Neural cell (in vitro differentiated cells): ENCODE measurements around the gene PUM2. TPM values are rescaled to one million over a fixed set of nuclear protein-coding genes. Genes with fewer than 3 reads are reported as not detected.
"Not testable (repeated sequence)": the region's sequence is repeated elsewhere in the genome, so short reads cannot be mapped to it uniquely, and the experiment has no call there.

ENCODE experiments used
- H2AFZ ChIP-seq: fragments of 200-600, 300-800 bp; sonication (generic), shearing (Covaris generic); 2 replicates; pipeline ENCODE4 v1.6.0; 2014; ENCODE audit warnings: low read depth, mild to moderate bottlenecking, antibody characterized with exemption, low read length, moderate library complexity
- H3F3A ChIP-seq: fragments of 200-600 bp; shearing (Covaris generic); 2 replicates; pipeline ENCODE4 v1.6.1; 2016; ENCODE audit warnings: mild to moderate bottlenecking, moderate library complexity, mixed read lengths, antibody characterized with exemption, low read length; ENCODE audit not compliant: insufficient read depth, poor library complexity, severe bottlenecking
- H3K27ac ChIP-seq: fragments of 200-600, 300-800 bp; sonication (generic), shearing (Covaris generic); 2 replicates; pipeline ENCODE4 v1.5.1; 2014; ENCODE audit warnings: mild to moderate bottlenecking, low read length, moderate library complexity
- H3K27me3 ChIP-seq: fragments of 300-800, 200-600 bp; sonication (generic), shearing (Covaris generic); 2 replicates; pipeline ENCODE4 v1.6.0; 2014; ENCODE audit warnings: mild to moderate bottlenecking, low read depth, low read length, moderate library complexity; ENCODE audit not compliant: insufficient read depth
- H3K36me3 ChIP-seq: fragments of 300-800, 200-600 bp; sonication (generic), shearing (Covaris generic); 2 replicates; pipeline ENCODE4 v1.5.1; 2014; ENCODE audit warnings: mild to moderate bottlenecking, antibody characterized with exemption, low read length, moderate library complexity; ENCODE audit not compliant: insufficient read depth
- H3K4me2 ChIP-seq: fragments of 300-800, 200-600 bp; sonication (generic), shearing (Covaris generic); 2 replicates; pipeline ENCODE4 v1.6.0; 2014; ENCODE audit warnings: mild to moderate bottlenecking, low read length
- H3K4me3 ChIP-seq: fragments of 300-800, 200-600 bp; sonication (generic), shearing (Covaris generic); 2 replicates; pipeline ENCODE4 v1.5.1; 2014; ENCODE audit warnings: mild to moderate bottlenecking, low read length, moderate library complexity
- H3K79me2 ChIP-seq: fragments of 200-600 bp; shearing (Covaris generic); replicated peaks from 2 replicates; pipeline ENCODE4 v1.6.0; 2014; ENCODE audit warnings: mild to moderate bottlenecking, low read length, moderate library complexity; ENCODE audit not compliant: insufficient read depth
- H3K9ac ChIP-seq: fragments of 300-800, 200-600 bp; sonication (generic), shearing (Covaris generic); 2 replicates; pipeline ENCODE4 v1.6.1; 2016; ENCODE audit warnings: mild to moderate bottlenecking, low read length, mixed read lengths
- H3K9me2 ChIP-seq: fragments of 200-600 bp; shearing (Covaris generic); 2 replicates; pipeline ENCODE4 v1.6.1; 2016; ENCODE audit warnings: mild to moderate bottlenecking, low read length, mixed read lengths; ENCODE audit not compliant: insufficient read depth
- H3K9me3 ChIP-seq: fragments of 200-600, 300-800 bp; sonication (generic), shearing (Covaris generic); 2 replicates; pipeline ENCODE4 v1.6.1; 2016; ENCODE audit warnings: mild to moderate bottlenecking, mixed run types, low read length, moderate library complexity, mixed read lengths
- H4K20me1 ChIP-seq: fragments of 200-600 bp; shearing (Covaris generic); 2 replicates; pipeline ENCODE4 v1.6.1; 2016; ENCODE audit warnings: mild to moderate bottlenecking, mixed run types; ENCODE audit not compliant: insufficient read depth
- EZH2 ChIP-seq: fragments of 200-600, 300-800 bp; shearing (Covaris generic), sonication (generic); IDR thresholded peaks from 2 replicates; pipeline ENCODE4 v1.6.1; 2014; ENCODE audit warnings: antibody characterized with exemption, low read length, borderline replicate concordance, mild to moderate bottlenecking; ENCODE audit not compliant: insufficient read depth, poor library complexity, severe bottlenecking
- MXI1 ChIP-seq: fragments of 450-650 bp; conservative IDR thresholded peaks from 2 replicates; pipeline ENCODE4 v1.6.1; 2014; ENCODE audit warnings: antibody characterized with exemption, mild to moderate bottlenecking; ENCODE audit not compliant: poor library complexity, severe bottlenecking
- POLR2AphosphoS5 ChIP-seq: IDR thresholded peaks from 2 replicates; pipeline ENCODE4 v1.6.1; 2012
- RAD21 ChIP-seq: fragments of 450-650 bp; conservative IDR thresholded peaks from 2 replicates; pipeline ENCODE4 v1.6.1; 2014; ENCODE audit warnings: antibody characterized with exemption, mild to moderate bottlenecking, moderate library complexity
- SMC3 ChIP-seq: fragments of 450-650 bp; conservative IDR thresholded peaks from 2 replicates; pipeline ENCODE4 v1.6.1; 2014; ENCODE audit warnings: antibody characterized with exemption, mild to moderate bottlenecking, moderate library complexity; ENCODE audit not compliant: poor library complexity
- TAF1 ChIP-seq: IDR thresholded peaks from 2 replicates; pipeline ENCODE4 v1.6.1; 2012; ENCODE audit warnings: low read depth
- polyA plus RNA-seq: library from polyadenylated mRNA; depleted of rRNA; stranded (reverse); fragments of >200 nt; gene quantifications from 2 replicates; pipeline ENCODE4 v1.2.3, GENCODE V29; 2014
- TF ChIP-seq, protein P1 (sequence below): fragments of 450-650 bp; IDR thresholded peaks from 2 replicates; pipeline ENCODE4 v1.5.1; 2014; ENCODE audit warnings: antibody characterized with exemption, mild to moderate bottlenecking, moderate library complexity; ENCODE audit not compliant: poor library complexity, severe bottlenecking
- TF ChIP-seq, protein P2 (sequence below): IDR thresholded peaks from 2 replicates; pipeline ENCODE4 v1.6.1; 2012; ENCODE audit warnings: borderline replicate concordance

PUM2 gene
- polyA plus RNA-seq, 1 donor from 2014 or later = 37.0 TPM

DNA sequence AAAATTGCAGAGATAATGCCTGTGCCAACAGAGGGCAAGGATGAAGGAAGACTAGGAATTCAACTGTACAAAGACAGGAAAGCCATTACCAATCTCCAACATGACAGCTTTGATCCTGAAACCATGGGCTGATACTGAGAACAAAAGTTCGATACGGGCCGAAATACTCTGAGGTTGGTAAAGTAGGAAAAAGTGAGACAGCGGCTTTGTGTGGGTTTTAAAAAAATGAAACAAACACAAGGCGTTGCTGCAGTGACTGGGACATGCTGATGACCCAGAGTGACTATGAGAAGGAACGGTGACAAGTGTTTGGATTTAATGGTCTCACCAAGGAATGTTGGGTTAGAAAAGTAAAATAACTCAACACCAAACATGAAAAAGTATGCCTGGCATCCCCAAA, 101.5 kb downstream of the PUM2 start:
- Histone ChIP-seq H3K36me3 (peaks cover 13% of the 10 kb centered on the region), H3K27ac (no peak overlapping the region), H3K27me3 (no peaks in the 10 kb centered on the region)

DNA sequence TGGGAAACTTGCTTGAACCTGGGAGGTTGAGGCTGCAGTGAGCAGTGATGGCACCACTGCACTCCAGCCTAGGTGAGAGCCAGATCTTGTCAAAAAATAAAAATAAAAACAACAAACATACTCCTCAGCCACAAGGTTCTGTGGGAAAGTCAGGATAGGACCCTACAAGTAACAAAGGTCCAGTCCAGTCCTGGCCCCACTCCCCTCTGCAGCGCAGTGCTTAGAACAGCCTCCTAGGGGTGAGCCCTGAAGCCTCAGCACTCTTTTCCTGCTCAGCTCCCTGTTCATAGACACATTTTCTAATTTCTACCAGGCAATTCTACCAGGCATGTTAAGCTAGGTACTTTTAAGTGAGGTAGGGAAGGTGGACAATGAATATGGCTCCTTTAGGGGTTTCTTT, 103.6 kb downstream of the PUM2 start:
- no peak overlapping the region for H3K27ac ChIP-seq
- no peaks in the 10 kb centered on the region for H3K27me3 ChIP-seq
- peaks cover 11% of the 10 kb centered on the region for H3K36me3 ChIP-seq
- no peaks in the 10 kb centered on the region for H3F3A ChIP-seq
- no peaks in the 10 kb centered on the region for H3K9me3 ChIP-seq
- no peak overlapping the region for H3K9ac ChIP-seq
- H3K4me3 ChIP-seq = no peak overlapping the region
- H3K9me2 ChIP-seq = no peaks in the 10 kb centered on the region
- no peak overlapping the region for H3K4me2 ChIP-seq
- H3K79me2 ChIP-seq = no peaks in the 10 kb centered on the region
- no peak overlapping the region for H2AFZ ChIP-seq
- peak; percentile 11 for TF ChIP-seq POLR2AphosphoS5
- no peak for TF ChIP-seq MXI1
- TF ChIP-seq SMC3 = no peak
- no peak for TF ChIP-seq RAD21
- TF ChIP-seq TAF1 = no peak
- TF ChIP-seq, protein P1, sequence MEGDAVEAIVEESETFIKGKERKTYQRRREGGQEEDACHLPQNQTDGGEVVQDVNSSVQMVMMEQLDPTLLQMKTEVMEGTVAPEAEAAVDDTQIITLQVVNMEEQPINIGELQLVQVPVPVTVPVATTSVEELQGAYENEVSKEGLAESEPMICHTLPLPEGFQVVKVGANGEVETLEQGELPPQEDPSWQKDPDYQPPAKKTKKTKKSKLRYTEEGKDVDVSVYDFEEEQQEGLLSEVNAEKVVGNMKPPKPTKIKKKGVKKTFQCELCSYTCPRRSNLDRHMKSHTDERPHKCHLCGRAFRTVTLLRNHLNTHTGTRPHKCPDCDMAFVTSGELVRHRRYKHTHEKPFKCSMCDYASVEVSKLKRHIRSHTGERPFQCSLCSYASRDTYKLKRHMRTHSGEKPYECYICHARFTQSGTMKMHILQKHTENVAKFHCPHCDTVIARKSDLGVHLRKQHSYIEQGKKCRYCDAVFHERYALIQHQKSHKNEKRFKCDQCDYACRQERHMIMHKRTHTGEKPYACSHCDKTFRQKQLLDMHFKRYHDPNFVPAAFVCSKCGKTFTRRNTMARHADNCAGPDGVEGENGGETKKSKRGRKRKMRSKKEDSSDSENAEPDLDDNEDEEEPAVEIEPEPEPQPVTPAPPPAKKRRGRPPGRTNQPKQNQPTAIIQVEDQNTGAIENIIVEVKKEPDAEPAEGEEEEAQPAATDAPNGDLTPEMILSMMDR = no peak
- no peaks in the 10 kb centered on the region for H4K20me1 ChIP-seq

More for the DNA sequence above, 101.5 kb downstream of the PUM2 start:
- no peak overlapping the region for H3K4me3 ChIP-seq
- no peaks in the 10 kb centered on the region for H3K9me2 ChIP-seq
- H2AFZ ChIP-seq = no peak overlapping the region
- H3K9me3 ChIP-seq = no peaks in the 10 kb centered on the region
- H3K9ac ChIP-seq = no peak overlapping the region
- no peaks in the 10 kb centered on the region for H3K79me2 ChIP-seq
- H3F3A ChIP-seq = no peaks in the 10 kb centered on the region
- TF ChIP-seq POLR2AphosphoS5 (no peak), MXI1 (no peak), RAD21 (no peak), SMC3 (no peak), EZH2 (no peak), TAF1 (no peak)
- TF ChIP-seq, protein P2, sequence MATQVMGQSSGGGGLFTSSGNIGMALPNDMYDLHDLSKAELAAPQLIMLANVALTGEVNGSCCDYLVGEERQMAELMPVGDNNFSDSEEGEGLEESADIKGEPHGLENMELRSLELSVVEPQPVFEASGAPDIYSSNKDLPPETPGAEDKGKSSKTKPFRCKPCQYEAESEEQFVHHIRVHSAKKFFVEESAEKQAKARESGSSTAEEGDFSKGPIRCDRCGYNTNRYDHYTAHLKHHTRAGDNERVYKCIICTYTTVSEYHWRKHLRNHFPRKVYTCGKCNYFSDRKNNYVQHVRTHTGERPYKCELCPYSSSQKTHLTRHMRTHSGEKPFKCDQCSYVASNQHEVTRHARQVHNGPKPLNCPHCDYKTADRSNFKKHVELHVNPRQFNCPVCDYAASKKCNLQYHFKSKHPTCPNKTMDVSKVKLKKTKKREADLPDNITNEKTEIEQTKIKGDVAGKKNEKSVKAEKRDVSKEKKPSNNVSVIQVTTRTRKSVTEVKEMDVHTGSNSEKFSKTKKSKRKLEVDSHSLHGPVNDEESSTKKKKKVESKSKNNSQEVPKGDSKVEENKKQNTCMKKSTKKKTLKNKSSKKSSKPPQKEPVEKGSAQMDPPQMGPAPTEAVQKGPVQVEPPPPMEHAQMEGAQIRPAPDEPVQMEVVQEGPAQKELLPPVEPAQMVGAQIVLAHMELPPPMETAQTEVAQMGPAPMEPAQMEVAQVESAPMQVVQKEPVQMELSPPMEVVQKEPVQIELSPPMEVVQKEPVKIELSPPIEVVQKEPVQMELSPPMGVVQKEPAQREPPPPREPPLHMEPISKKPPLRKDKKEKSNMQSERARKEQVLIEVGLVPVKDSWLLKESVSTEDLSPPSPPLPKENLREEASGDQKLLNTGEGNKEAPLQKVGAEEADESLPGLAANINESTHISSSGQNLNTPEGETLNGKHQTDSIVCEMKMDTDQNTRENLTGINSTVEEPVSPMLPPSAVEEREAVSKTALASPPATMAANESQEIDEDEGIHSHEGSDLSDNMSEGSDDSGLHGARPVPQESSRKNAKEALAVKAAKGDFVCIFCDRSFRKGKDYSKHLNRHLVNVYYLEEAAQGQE = no peak
- H3K4me2 ChIP-seq = no peak overlapping the region
- no peaks in the 10 kb centered on the region for H4K20me1 ChIP-seq

DNA sequence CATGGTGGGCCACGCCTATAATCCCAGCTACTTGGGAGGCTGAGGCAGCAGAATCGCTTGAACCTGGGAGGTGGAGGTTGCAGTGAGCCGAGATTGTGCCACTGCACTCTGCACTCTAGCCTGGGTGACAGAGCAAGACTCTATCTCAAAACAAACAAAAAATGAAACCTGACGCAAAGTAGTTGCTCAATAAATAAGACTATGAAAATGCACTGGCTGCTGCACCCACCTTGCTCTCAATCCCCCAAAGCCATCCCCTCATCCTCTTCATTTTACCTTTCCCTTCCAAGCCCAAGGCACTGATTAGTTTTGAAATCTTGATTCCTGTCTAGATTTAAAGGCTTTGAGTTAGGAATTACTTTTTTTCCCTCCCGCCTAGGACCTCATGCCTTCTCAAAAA, 107.0 kb downstream of the PUM2 start:
- not testable (repeated sequence) for H3K4me3 ChIP-seq, H3K9me2 ChIP-seq, H4K20me1 ChIP-seq, H3K4me2 ChIP-seq, H3F3A ChIP-seq, H3K9me3 ChIP-seq, H3K27me3 ChIP-seq, H3K36me3 ChIP-seq, H3K27ac ChIP-seq, H3K79me2 ChIP-seq, H2AFZ ChIP-seq, H3K9ac ChIP-seq
